HL-60 (cell line): ENCODE measurements around the gene HOTAIR.

ENCODE experiments used
- POLR2AphosphoS5 ChIP-seq: IDR thresholded peaks from 2 replicates; pipeline ENCODE4 v1.6.1; 2012; ENCODE audit warnings: low read depth
- TF ChIP-seq, protein P1 (sequence below): IDR thresholded peaks from one replicate; pipeline ENCODE4 v1.5.1; 2011; ENCODE audit warnings: low read length, control low read depth, inconsistent platforms; ENCODE audit not compliant: insufficient read depth
- TF ChIP-seq, protein P2 (sequence below): IDR thresholded peaks from 2 replicates; pipeline ENCODE4 v1.6.1; 2012; ENCODE audit warnings: low read depth; ENCODE audit not compliant: insufficient replicate concordance

DNA sequence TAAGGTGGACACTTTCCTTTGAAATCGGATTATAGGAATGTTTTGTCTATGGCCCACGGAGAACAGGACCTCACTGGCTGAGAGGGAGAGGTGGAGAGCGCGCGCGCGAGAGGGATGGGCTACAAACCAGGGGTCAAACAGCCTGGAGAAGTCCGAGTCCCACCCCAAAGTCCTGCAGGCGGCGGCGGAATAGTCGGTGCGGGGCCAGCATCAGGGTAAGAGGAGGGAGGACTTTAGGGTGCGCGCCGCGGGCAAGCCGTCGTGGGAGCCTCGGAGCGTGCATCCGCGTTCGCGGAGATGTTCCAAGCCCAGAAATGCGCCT is 30.7 kb upstream of the HOTAIR start:
- TF ChIP-seq POLR2AphosphoS5: no peak
- TF ChIP-seq, protein P1, sequence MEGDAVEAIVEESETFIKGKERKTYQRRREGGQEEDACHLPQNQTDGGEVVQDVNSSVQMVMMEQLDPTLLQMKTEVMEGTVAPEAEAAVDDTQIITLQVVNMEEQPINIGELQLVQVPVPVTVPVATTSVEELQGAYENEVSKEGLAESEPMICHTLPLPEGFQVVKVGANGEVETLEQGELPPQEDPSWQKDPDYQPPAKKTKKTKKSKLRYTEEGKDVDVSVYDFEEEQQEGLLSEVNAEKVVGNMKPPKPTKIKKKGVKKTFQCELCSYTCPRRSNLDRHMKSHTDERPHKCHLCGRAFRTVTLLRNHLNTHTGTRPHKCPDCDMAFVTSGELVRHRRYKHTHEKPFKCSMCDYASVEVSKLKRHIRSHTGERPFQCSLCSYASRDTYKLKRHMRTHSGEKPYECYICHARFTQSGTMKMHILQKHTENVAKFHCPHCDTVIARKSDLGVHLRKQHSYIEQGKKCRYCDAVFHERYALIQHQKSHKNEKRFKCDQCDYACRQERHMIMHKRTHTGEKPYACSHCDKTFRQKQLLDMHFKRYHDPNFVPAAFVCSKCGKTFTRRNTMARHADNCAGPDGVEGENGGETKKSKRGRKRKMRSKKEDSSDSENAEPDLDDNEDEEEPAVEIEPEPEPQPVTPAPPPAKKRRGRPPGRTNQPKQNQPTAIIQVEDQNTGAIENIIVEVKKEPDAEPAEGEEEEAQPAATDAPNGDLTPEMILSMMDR: no peak
- TF ChIP-seq, protein P2, sequence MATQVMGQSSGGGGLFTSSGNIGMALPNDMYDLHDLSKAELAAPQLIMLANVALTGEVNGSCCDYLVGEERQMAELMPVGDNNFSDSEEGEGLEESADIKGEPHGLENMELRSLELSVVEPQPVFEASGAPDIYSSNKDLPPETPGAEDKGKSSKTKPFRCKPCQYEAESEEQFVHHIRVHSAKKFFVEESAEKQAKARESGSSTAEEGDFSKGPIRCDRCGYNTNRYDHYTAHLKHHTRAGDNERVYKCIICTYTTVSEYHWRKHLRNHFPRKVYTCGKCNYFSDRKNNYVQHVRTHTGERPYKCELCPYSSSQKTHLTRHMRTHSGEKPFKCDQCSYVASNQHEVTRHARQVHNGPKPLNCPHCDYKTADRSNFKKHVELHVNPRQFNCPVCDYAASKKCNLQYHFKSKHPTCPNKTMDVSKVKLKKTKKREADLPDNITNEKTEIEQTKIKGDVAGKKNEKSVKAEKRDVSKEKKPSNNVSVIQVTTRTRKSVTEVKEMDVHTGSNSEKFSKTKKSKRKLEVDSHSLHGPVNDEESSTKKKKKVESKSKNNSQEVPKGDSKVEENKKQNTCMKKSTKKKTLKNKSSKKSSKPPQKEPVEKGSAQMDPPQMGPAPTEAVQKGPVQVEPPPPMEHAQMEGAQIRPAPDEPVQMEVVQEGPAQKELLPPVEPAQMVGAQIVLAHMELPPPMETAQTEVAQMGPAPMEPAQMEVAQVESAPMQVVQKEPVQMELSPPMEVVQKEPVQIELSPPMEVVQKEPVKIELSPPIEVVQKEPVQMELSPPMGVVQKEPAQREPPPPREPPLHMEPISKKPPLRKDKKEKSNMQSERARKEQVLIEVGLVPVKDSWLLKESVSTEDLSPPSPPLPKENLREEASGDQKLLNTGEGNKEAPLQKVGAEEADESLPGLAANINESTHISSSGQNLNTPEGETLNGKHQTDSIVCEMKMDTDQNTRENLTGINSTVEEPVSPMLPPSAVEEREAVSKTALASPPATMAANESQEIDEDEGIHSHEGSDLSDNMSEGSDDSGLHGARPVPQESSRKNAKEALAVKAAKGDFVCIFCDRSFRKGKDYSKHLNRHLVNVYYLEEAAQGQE: no peak
